Smooth muscle cell of the brain vasculature (primary cell): Measurements from ENCODE around the gene VPS33A.

Experiments
- DNase-seq: peaks from one replicate; pipeline ENCODE4 v3.0.0-alpha.2; 2012; ENCODE audit warnings: low read depth, low spot score

VPS33A gene

GRCh38 chr12:122182887-122183587 is 83.3 kb downstream of the VPS33A start, which contains the start of gene LRRC43:
TSS of gene LRRC43 (plus strand) at chr12:122183123. CDS start at chr12:122183145, 22 bp downstream.
- no peak for DNase-seq
